ENCODE measurements around the gene MAS1L.

DNA sequence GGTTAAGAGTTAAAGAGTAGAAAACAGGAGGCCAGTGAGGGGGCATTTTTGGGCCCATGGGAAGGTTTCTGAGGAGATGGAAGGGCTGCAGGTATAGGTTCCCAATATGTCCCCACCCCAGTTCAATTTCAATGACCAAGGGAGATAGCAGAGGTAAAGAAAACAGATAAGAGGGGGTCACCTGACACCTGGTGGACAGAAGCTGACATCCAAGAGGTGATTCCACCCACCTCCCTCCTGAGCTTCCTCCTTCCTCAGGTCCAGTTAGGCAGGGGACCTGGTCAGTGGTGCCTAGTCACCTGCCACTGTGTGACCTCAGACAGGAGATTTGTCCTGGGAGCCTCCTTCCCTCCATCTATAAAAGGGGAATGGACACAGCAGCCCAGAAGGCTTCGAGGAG lies 29.5 kb upstream of the MAS1L start:
- TF ChIP-seq, protein P1, sequence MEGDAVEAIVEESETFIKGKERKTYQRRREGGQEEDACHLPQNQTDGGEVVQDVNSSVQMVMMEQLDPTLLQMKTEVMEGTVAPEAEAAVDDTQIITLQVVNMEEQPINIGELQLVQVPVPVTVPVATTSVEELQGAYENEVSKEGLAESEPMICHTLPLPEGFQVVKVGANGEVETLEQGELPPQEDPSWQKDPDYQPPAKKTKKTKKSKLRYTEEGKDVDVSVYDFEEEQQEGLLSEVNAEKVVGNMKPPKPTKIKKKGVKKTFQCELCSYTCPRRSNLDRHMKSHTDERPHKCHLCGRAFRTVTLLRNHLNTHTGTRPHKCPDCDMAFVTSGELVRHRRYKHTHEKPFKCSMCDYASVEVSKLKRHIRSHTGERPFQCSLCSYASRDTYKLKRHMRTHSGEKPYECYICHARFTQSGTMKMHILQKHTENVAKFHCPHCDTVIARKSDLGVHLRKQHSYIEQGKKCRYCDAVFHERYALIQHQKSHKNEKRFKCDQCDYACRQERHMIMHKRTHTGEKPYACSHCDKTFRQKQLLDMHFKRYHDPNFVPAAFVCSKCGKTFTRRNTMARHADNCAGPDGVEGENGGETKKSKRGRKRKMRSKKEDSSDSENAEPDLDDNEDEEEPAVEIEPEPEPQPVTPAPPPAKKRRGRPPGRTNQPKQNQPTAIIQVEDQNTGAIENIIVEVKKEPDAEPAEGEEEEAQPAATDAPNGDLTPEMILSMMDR (IDR thresholded peaks at IDR 0.05): no peak
- no peak for TF ChIP-seq EP300 (IDR thresholded peaks at IDR 0.05)

Measured in tibial nerve (tissue), 4 donors.